ENCODE data around the gene CSRNP2. TPM values are rescaled to one million over a fixed set of nuclear protein-coding genes. Genes with fewer than 3 reads are reported as not detected.

The CSRNP2 gene, protein sequence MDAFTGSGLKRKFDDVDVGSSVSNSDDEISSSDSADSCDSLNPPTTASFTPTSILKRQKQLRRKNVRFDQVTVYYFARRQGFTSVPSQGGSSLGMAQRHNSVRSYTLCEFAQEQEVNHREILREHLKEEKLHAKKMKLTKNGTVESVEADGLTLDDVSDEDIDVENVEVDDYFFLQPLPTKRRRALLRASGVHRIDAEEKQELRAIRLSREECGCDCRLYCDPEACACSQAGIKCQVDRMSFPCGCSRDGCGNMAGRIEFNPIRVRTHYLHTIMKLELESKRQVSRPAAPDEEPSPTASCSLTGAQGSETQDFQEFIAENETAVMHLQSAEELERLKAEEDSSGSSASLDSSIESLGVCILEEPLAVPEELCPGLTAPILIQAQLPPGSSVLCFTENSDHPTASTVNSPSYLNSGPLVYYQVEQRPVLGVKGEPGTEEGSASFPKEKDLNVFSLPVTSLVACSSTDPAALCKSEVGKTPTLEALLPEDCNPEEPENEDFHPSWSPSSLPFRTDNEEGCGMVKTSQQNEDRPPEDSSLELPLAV
- 10 to 100 TPM; 23.6 to 29.4 TPM for total RNA-seq
- long read RNA-seq, donor 1, partial matches to known transcripts = 0 of 6 reads
- long read RNA-seq, donor 1, other reads (novel, unspliced or antisense) = 6 of 6 reads
- long read RNA-seq, donor 2, partial matches to known transcripts = 0 of 1 reads
- long read RNA-seq, donor 2, other reads (novel, unspliced or antisense) = 1 of 1 reads

DNA sequence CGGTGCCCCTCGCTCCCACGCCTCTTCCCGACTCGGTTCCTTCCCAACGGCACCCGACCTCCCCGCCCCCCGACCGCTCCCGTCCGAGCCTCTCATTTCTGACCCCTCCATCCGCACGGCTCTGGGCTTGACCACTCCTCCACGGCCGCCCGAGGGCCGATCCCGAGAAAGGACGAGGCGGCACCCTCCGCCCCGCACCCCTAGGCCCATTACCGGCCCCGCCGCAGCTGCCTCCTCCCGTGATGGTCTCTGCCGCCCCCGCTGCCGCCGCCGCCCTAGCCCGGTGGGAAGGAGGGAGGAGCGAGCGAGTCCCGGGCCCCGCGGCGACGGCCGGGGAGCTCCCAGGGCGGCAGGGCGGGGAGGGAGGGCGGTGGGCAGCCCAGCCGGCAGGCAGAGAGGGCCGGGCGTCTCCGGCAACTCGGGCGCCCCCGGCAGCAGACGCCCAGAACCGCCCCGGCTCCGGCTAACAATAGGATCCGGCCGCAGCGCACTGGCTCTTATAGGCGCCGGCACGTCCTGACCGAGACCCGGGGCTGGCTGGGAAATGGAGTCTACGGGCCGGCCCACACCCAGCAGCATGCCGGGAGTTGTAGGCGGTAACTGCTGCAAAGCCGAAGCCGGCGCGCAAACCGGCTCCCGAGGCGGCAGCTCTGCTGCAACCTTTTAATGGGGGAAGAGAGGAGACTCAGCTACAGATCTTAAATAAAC, at the start of gene CSRNP2:
Gene CSRNP2, minus strand, starts transcription at position 471 of the 708 bp plus-strand sequence. CDS start 7,035 bp downstream, outside the sequence.
- intact Hi-C loops (cut with DNase I) = loop anchor here in 1 of 2 donors (10.0 kb wide), 1 partner anchor 132 kb away; the partner anchor contains the start of gene POU6F1

DNA sequence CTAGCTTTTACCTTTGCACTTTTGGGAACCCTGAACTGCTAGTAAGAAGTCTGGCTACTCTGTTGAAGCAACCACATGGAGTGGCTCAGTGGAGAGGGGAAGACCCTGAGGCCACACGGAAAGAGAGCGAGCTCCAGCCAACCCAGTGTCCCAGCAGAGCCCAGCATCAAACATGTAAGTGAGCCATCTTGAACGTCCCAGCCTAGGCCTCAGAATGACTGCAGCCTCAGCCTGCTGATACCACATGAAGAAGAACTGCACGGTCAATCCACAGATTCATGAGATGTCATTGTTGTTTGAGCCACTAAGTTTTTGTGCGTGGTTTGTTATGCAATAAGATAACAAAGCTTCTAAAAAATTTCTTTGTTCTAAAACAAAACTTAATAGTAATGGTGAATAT, 49.3 kb upstream of the CSRNP2 start:
- DNase-seq (ENCODE audit: low spot score) = no peak
- intact Hi-C loops (cut with DNase I) = no loop called here

More for the DNA sequence above, at the start of gene CSRNP2:
- peak; percentile 99 for DNase-seq (ENCODE audit: low spot score)

DNA sequence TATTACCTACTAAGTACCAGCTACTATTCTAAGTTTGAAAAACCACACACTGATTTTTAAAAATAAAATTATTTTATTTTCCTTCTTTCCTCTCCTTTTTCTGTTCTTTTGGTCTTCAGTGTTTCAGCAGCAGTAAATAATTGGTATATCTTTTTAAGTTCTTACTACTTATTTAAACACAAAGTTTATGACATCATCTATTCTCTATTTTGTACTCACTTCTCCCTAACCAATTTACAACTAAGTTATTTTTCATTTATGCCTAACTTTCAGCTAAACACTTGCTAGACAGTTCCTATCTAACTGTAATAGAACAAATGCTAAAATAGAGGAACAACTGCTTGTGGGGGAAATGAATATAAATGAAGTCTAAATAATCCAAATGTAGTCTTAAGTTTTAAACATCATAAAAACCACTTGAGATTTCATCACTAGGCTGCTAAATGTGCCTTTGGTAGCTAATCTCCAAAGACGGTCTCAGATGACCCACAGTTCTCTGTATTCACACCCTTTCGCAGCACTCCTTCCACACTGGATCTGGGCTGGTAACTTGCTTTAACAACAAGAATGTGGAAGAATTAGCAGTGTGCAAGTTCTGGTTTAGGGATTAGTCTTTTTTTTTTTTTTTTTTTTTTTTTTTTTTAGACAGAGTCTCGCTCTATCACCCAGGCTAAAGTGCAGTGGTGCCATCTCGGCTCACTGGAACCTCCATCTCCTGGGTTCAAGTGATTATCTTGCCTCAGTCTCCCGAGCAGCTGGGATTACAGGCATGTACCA, 48.5 kb upstream of the CSRNP2 start:
- intact Hi-C loops (cut with DNase I) = no loop called here
- no peak for DNase-seq (ENCODE audit: low spot score)

DNA sequence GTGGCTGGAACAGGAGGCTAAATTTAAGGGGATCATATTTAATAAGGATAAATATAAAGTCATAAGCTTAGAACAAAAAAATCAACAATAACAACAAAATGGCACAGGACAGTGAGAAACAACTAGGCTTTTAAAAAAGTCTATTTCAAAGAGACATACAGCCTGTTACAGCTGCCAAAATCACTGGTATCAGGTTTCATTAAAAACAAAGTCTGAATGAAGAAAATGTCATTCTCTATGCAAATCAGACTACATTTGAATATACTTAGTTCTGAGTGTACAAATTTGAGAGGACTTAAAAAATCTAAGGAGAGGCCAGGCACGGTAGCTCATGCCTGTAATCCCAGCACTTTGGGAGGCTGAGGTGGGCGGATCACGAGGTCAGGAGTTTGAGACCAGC, 45.5 kb upstream of the CSRNP2 start:
- DNase-seq (ENCODE audit: low spot score) = no peak

DNA sequence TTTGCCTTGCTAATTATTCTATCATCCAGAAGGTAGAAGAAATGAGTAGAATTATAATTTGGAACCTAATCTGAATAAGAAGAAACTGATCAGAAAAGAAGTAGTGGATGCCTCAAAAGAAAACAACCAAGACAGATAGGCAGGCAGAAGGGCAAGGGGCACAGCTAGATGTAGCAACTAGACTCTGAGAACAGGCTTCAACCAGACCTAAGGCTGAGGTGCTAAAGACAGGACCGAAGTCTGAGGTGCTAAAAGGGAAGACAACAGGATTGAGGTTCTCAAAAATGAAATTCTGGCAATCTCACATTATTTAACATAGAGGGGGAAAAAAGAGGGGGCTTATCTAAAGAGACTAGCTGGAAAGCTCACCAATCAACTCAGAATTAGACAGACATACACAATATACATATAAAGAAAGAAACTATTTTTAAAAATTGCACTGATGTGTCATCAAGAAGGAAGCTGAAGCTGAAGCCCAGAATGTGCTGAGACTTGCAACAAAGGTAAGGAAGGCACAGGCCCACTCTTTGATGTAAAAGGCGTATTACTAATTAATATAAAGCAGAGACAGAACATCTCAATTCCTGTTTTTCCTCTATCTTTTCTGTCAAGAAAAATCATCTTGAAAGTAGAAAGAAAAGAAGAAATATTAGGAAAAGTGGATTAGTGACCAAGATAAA, 43.8 kb upstream of the CSRNP2 start:
- no peak for DNase-seq (ENCODE audit: low spot score)
- intact Hi-C loops (cut with DNase I) = no loop called here

More for the DNA sequence above, 45.5 kb upstream of the CSRNP2 start:
- intact Hi-C loops (cut with DNase I) = no loop called here

DNA sequence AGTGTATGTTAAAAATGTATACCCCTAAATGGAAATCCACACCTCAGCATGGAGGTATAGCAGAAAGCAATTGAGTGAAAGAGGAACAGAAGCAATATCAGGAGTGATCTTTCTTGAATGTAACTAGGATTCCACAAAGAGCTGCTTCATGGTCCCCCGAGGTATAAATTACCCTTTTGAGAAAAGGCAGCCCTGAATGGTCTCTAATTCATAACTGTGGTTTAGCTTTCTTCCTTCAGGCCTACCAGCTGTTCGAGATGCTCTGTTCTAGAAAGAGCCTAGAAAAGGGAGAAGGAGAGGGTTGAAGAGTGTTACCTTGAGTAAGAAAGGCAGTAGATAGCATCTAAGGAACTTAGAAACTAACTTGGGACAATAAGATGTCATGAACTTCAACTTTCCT, 42.9 kb upstream of the CSRNP2 start:
- intact Hi-C loops (cut with DNase I) = no loop called here
- DNase-seq (ENCODE audit: low spot score) = no peak

DNA sequence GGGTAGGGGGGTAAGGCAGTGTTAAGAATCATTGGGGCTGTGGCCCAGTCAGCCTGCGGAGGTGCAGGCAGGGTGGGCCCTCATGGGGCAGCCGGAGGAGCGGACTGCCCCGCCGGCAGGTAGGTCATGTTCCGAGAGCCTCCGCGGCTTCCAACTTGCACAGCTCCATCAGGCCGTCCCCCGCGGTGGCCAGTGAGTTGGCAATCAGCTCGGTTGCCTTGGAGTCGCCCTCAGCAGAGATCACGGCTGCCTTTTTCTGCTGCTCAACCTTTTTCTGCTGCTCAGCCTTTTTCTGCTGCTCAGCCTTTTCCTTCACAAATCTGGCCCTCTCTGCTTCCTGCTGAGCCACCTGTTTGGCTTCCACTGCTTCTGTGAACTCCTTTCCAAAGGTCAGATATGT, 41.1 kb upstream of the CSRNP2 start:
- intact Hi-C loops (cut with DNase I) = no loop called here
- DNase-seq (ENCODE audit: low spot score) = no peak

DNA sequence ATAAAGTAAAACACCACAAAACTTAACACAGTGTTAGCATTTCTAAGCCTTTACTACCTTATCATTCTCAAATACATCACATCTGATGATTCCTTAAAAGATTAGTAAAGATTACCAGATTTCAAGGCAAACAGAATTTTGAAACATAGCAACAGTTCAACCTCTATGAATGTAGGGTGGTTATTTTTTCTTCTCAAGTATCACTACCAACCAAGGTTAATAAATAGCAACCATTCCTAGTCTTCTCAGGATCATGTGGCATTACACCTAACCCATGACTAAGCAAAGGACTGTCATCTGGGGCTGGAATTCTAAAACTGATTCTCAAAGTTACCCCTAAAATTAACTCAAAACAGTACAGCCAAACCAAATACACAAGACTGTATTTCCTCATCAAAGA, 39.4 kb upstream of the CSRNP2 start:
- intact Hi-C loops (cut with DNase I) = no loop called here
- DNase-seq (ENCODE audit: low spot score) = no peak

DNA sequence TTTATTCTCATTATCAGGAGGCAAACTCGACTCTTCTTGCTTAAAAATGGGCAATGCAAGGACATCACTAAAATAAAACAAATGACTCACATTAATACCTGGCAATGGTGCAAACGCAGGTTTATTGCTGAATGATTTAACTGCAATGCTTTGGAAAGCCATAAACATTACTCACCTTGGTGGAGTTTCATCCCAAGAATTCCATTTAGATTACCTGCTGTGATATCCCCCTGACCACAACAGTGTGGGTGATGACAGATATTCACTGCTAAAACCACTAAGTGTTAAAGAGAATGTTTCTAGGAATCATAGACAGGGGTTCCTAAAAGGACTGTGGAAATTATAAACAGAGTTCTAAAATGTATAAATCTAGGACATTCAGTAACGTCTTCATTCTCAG, 35.3 kb upstream of the CSRNP2 start:
- no peak for DNase-seq (ENCODE audit: low spot score)
- intact Hi-C loops (cut with DNase I) = no loop called here

DNA sequence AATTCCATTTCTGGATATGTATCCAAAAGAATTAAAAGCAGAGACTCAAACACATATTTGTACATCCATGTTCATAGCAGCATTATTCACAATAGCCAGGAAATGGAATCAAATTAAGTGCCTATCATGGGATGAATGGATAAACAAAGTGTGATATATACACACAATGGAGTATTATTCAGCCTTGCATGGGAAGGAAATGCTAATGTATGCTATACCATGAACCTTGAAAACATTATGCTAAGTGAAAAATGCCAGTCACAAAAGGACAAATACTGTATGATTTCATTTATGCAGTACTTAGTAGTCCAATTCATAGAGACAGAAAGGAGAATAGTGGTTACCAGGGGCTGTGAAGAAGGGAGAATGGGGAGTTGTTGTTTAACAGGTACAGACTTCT, 32.1 kb upstream of the CSRNP2 start:
- DNase-seq (ENCODE audit: low spot score) = no peak
- intact Hi-C loops (cut with DNase I) = no loop called here

DNA sequence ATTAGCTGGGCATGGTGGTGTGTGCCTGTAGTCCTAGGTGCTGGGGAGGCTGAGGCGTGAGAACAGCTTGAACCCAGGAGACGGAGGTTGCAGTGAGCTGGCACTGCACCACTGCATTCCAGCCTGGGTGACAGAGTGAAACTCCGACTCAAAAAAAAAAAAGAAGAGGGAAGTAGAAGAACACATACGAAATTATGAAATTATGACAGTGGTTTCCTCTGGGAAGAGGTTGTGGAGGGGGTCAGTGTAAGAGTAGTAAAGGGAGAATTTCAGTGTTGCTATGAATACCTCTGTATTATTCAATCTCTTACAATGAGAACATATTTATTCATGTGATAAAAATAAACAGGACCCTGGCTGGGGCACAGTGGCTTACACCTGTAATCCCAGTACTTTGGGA, 24.7 kb upstream of the CSRNP2 start:
- DNase-seq (ENCODE audit: low spot score) = no peak
- intact Hi-C loops (cut with DNase I) = no loop called here

DNA sequence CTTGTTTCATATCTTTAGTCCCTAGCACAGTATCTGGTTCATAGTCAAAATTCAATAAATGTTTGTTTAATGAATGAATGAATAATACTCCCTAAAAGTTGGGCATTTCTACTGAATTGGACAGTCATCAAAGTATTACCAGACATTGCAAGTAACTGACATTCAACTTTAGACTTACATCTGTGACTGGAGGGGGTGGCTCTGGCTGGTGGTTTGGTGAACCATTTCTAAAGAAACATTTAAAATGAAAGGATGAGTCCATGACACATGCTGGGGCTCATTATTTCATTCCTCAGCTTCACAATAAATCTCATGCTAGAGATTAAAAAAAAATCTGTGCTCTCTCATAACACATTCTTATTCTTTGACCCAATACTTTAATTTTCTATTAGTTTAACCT, 20.6 kb upstream of the CSRNP2 start:
- DNase-seq (ENCODE audit: low spot score) = no peak
- intact Hi-C loops (cut with DNase I) = no loop called here

DNA sequence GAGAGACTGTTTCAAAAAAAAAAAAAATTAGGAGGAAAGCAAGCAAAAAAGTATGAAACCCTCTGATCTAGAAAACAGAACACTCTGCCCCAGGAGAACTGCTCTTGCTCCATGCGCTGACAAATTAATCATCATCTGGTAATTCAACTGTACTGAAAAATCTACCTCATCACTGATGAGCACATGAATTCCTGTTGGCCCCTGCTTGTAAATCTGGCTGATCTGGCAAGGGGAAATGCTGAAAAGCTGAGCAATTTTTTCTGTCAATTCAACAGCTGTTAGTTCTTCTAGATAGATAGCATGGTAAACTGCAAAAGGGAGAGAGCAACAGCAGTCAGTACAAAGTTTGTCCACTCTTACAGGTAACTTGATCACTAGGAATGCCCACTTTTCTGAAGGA, 15.2 kb upstream of the CSRNP2 start:
- DNase-seq (ENCODE audit: low spot score) = no peak
- intact Hi-C loops (cut with DNase I) = no loop called here

DNA sequence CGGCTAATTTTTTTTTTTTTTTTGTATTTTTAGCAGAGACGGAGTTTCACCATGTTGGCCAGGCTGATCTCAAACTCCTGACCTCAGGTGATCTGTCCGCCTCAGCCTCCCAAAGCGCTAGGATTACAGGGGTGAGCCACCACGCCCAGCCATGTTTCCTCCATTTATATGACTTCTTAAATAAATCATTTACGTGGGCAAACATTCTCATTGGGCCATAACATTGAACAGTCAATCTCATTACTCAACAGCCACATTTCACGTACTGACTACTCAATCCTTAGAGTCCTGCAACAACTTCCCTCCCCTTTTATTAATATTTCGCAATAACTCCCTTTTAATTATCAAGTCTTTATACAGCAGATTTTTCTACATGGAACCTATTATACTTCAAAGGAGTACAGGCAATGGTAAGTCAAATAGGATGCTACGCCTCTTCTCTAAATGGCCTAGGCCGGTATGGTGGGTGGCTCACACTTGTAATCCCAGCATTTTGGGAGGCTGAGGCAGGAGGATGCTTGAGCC, 7.4 kb upstream of the CSRNP2 start:
- no peak for DNase-seq (ENCODE audit: low spot score)
- intact Hi-C loops (cut with DNase I) = no loop called here

DNA sequence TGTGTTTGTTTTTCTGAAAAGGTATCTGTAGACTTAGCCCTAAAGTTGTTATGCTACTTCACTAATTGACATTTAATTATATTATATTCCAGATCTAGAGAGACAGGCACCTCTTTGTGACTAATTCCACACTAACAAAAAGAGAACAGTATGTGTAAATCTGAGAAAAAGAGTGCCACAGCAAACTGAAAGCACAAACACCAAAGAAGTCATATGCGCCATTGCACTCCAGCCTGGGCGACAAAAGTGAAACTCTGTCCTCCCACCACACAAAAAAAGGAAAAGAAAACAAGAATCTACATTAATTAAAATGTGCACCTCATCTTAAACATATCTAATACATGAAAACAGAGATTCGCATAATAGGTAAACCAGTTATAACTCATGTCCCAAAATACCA, 4.4 kb upstream of the CSRNP2 start:
- no peak for DNase-seq (ENCODE audit: low spot score)
- intact Hi-C loops (cut with DNase I) = loop anchor here in 1 of 2 donors (10.0 kb wide), 1 partner anchor 127 kb away; the partner anchor contains the start of gene POU6F1

DNA sequence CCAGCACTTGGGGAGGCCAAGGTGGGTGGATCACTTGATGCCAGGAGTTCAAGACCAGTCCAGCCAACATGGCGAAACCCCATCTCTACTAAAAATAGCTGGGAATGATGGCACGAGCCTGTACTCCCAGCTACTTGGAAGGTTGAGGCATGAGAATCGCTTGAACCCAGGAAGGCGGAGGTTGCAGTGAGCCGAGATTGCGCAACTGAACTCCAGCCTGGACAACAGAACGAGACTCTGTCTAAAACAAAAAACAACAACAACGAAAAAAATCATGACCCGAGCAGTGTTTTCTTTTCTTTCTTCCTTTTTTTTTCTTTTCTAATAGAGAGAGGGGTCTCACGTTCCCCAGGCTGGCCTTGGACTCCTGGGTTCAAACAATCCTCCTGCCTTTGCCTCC, 3.5 kb upstream of the CSRNP2 start:
- no peak for DNase-seq (ENCODE audit: low spot score)
- intact Hi-C loops (cut with DNase I) = loop anchor here in 1 of 2 donors (10.0 kb wide), 1 partner anchor 128 kb away; the partner anchor contains the start of gene POU6F1

DNA sequence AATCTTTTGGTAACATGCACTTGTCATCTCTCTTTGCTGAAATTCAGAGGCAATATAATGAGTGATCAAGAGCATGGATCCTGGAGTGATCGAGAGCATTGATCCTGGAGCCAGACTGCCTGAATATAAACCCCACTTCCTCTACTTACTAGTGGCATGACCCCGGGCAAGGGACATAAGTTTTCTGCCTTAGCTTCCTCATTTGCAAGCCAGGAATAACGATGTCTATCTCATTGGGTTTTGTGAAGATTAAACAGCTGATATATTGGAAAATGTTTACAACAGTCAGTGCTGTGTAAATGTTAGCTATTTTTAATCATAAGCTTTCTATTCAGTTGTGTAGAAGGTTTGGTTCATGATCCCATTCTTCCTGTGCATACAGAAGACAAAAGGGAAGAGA, 2.4 kb upstream of the CSRNP2 start:
- intact Hi-C loops (cut with DNase I) = loop anchor here in 1 of 2 donors (10.0 kb wide), 1 partner anchor 129 kb away; the partner anchor contains the start of gene POU6F1
- DNase-seq (ENCODE audit: low spot score) = no peak

DNA sequence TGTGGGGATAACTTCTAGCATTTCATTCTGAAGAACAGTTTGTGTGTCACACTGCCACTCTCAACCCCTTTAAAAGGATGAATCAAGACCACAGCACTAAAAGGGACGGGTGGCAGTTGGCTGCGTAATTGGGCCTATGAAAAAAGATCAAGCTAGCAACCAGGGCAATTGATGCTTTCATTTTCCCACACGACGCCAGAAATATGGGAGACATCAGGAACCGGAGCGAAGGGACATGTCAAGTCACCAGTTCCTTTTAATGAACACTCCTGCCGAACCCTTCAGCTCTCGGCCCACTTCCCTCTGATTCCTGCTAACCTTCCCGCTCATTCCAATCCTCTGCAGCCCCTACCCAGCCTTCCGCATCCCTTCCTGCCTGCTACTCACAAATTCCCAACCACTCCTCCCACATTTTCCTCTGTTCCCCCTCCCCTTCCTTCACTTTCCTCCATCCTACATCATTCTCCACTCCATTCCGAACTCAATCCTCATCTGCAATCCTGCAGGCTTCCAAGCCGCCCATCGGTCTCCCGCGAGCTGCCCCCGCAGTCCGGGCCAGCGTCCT, 753 bp downstream of the CSRNP2 start:
- intact Hi-C loops (cut with DNase I) = loop anchor here in 1 of 2 donors (10.0 kb wide), 1 partner anchor 132 kb away; the partner anchor contains the start of gene POU6F1
- no peak for DNase-seq (ENCODE audit: low spot score)

Data from posterior vena cava (tissue), 2 donors.